HL-60 (cell line): ENCODE measurements around the gene KCNV2.

Source experiments
- DNase-seq, 2 experiments: peaks; one replicate each; pipeline ENCODE4 v3.0.0-alpha.2; 2010 to 2020; ENCODE audit warnings: low read depth in 1 of 2, low spot score in 1 of 2
- H3K27ac ChIP-seq: fragments of 250-450 bp; sonication (Bioruptor Pico); replicated peaks from 2 replicates; pipeline ENCODE4 v1.5.1; 2020; ENCODE audit warnings: mild to moderate bottlenecking, moderate library complexity
- H3K27me3 ChIP-seq: fragments of 250-450 bp; sonication (Bioruptor Pico); 2 replicates; pipeline ENCODE4 v1.5.1; 2021; ENCODE audit warnings: mild to moderate bottlenecking, moderate library complexity; ENCODE audit not compliant: insufficient read depth, poor library complexity, severe bottlenecking
- H3K4me3 ChIP-seq: replicated peaks from 2 replicates; pipeline ENCODE4 v1.5.1; 2011; ENCODE audit warnings: mild to moderate bottlenecking, control low read depth, low read length; ENCODE audit not compliant: insufficient read depth
- GABPA ChIP-seq: IDR thresholded peaks from 2 replicates; pipeline ENCODE4 v1.6.1; 2012; ENCODE audit warnings: low read depth
- POLR2AphosphoS5 ChIP-seq: IDR thresholded peaks from 2 replicates; pipeline ENCODE4 v1.6.1; 2012; ENCODE audit warnings: low read depth
- SPI1 ChIP-seq: IDR thresholded peaks from 2 replicates; pipeline ENCODE4 v1.6.1; 2012; ENCODE audit warnings: low read depth, mild to moderate bottlenecking, borderline replicate concordance
- TF ChIP-seq, protein P1 (sequence below): IDR thresholded peaks from 2 replicates; pipeline ENCODE4 v1.6.1; 2012; ENCODE audit warnings: low read depth; ENCODE audit not compliant: insufficient replicate concordance
- TF ChIP-seq, protein P2 (sequence below): IDR thresholded peaks from one replicate; pipeline ENCODE4 v1.5.1; 2011; ENCODE audit warnings: low read length, control low read depth, inconsistent platforms; ENCODE audit not compliant: insufficient read depth

The KCNV2 gene

DNA sequence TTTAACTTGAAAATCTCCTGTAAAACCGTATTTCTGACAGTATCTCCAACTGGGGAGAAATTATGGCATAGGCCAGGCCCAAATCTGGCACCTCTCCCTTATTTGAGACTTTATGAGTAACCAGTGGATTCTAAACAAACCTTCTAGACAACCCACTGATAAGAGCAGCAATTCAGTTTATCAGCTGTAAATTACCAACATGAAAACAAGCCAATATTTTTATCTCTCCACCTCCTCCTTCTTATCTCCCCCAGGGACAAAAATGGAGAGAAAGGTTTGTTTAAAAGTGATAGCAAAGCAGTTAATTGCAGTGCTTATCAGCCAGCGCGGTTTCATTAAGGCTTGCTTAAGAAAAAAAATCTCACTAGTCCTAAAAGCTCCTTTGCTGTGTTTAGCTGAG lies 53.8 kb downstream of the KCNV2 start:
- no peak overlapping the region for H3K27ac ChIP-seq
- no peak overlapping the region for H3K4me3 ChIP-seq
- DNase-seq, result no peak
- H3K27me3 ChIP-seq, result no peaks in the 10 kb centered on the region
- TF ChIP-seq SPI1, result no peak
- TF ChIP-seq, protein P1, sequence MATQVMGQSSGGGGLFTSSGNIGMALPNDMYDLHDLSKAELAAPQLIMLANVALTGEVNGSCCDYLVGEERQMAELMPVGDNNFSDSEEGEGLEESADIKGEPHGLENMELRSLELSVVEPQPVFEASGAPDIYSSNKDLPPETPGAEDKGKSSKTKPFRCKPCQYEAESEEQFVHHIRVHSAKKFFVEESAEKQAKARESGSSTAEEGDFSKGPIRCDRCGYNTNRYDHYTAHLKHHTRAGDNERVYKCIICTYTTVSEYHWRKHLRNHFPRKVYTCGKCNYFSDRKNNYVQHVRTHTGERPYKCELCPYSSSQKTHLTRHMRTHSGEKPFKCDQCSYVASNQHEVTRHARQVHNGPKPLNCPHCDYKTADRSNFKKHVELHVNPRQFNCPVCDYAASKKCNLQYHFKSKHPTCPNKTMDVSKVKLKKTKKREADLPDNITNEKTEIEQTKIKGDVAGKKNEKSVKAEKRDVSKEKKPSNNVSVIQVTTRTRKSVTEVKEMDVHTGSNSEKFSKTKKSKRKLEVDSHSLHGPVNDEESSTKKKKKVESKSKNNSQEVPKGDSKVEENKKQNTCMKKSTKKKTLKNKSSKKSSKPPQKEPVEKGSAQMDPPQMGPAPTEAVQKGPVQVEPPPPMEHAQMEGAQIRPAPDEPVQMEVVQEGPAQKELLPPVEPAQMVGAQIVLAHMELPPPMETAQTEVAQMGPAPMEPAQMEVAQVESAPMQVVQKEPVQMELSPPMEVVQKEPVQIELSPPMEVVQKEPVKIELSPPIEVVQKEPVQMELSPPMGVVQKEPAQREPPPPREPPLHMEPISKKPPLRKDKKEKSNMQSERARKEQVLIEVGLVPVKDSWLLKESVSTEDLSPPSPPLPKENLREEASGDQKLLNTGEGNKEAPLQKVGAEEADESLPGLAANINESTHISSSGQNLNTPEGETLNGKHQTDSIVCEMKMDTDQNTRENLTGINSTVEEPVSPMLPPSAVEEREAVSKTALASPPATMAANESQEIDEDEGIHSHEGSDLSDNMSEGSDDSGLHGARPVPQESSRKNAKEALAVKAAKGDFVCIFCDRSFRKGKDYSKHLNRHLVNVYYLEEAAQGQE, result no peak
- no peak for TF ChIP-seq POLR2AphosphoS5
- TF ChIP-seq GABPA, result no peak
- TF ChIP-seq, protein P2, sequence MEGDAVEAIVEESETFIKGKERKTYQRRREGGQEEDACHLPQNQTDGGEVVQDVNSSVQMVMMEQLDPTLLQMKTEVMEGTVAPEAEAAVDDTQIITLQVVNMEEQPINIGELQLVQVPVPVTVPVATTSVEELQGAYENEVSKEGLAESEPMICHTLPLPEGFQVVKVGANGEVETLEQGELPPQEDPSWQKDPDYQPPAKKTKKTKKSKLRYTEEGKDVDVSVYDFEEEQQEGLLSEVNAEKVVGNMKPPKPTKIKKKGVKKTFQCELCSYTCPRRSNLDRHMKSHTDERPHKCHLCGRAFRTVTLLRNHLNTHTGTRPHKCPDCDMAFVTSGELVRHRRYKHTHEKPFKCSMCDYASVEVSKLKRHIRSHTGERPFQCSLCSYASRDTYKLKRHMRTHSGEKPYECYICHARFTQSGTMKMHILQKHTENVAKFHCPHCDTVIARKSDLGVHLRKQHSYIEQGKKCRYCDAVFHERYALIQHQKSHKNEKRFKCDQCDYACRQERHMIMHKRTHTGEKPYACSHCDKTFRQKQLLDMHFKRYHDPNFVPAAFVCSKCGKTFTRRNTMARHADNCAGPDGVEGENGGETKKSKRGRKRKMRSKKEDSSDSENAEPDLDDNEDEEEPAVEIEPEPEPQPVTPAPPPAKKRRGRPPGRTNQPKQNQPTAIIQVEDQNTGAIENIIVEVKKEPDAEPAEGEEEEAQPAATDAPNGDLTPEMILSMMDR, result no peak

DNA sequence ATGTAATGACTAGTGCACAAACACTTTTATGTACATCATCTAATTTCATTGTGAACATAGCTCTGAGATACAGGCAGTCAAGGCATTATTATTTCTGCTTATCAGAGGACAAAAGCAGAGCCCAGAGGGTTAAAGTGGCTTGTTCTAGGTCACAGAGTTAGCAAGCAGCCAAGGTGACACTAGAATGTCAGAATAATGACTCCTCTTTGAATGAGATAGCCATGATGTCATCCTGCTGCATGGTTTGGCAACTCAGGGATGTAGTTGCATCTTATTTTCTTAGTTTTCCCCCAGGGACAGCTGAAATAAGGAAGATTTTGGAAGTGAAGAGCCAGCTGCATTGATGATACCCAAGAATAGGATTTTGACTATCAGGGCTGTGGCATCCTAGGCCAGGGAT lies 54.4 kb downstream of the KCNV2 start:
- Histone ChIP-seq H3K27ac (no peak overlapping the region), H3K4me3 (no peak overlapping the region), H3K27me3 (no peaks in the 10 kb centered on the region)
- no peak for DNase-seq
- TF ChIP-seq GABPA (no peak), SPI1 (no peak), POLR2AphosphoS5 (no peak)
- TF ChIP-seq, protein P1, result no peak
- TF ChIP-seq, protein P2, result no peak

DNA sequence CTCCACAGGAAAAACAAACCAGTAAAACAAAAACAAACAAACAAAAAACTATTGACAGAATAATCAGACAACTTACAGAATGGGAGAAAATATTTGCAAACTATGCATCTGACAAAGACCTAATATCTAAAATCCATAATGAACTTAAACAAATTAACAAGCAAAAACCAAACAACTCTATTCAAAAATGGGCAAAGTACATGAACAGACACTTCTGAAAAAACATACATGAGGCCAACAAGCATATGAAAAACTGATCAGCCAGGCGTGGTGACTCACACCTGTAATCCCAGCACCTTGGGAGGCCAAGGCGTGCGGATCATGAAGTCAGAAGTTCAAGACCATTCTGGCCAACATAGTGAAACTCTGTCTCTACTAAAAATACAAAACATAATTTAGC lies 60.1 kb downstream of the KCNV2 start:
- no peak overlapping the region for H3K27ac ChIP-seq
- TF ChIP-seq, protein P2, result no peak
- TF ChIP-seq POLR2AphosphoS5 (no peak), SPI1 (no peak), GABPA (no peak)
- TF ChIP-seq, protein P1, result no peak
- no peaks in the 10 kb centered on the region for H3K27me3 ChIP-seq
- H3K4me3 ChIP-seq, result no peak overlapping the region
- no peak for DNase-seq
